ENCODE data around the gene SLC6A12.

DNA sequence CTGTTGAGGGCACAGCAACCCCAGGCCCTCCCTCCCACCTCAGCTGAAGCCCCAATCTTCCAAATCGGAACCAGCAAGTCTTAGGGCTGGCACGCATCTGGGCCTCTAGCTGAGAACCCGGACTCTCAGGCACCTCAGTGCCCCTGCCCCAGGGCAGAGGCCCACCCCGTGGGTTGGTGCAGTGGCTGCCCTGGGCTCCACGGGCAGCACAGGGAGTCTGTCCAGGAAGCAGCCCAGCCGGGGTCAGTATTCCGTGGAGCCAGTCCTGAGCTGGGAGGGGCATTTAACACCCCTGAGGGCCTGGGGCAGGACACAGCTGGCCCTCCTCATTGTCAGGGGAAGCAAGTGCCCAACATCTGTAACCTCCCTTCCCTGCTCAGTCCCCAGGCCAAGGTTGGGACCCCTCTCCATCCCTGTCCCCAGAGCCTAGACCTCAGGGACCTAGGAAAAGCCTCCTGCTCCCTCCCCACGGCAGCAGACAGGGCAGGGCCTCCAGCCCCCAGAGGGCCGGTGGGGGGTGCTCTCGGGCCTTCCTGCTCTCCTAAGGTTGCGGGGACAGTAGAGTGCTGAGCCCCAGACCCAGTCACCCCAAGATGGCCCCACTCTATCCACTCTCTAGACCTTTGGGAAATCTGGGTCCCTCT, 36.5 kb downstream of the SLC6A12 start:
- no peak for TF ChIP-seq POLR2A (IDR thresholded peaks at IDR 0.05)
- TF ChIP-seq, protein P1, sequence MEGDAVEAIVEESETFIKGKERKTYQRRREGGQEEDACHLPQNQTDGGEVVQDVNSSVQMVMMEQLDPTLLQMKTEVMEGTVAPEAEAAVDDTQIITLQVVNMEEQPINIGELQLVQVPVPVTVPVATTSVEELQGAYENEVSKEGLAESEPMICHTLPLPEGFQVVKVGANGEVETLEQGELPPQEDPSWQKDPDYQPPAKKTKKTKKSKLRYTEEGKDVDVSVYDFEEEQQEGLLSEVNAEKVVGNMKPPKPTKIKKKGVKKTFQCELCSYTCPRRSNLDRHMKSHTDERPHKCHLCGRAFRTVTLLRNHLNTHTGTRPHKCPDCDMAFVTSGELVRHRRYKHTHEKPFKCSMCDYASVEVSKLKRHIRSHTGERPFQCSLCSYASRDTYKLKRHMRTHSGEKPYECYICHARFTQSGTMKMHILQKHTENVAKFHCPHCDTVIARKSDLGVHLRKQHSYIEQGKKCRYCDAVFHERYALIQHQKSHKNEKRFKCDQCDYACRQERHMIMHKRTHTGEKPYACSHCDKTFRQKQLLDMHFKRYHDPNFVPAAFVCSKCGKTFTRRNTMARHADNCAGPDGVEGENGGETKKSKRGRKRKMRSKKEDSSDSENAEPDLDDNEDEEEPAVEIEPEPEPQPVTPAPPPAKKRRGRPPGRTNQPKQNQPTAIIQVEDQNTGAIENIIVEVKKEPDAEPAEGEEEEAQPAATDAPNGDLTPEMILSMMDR (IDR thresholded peaks at IDR 0.05): no peak
- no peak for TF ChIP-seq POLR2AphosphoS5 (IDR thresholded peaks at IDR 0.05)
